ENCODE measurements around the gene ADAD2. TPM values are rescaled to one million over a fixed set of nuclear protein-coding genes. Genes with fewer than 3 reads are reported as not detected.

The ADAD2 gene
- total RNA-seq, 3 donors from 2014 or later (not counting 1 experiment from before 2014, with no cell fraction given), result not detected

DNA sequence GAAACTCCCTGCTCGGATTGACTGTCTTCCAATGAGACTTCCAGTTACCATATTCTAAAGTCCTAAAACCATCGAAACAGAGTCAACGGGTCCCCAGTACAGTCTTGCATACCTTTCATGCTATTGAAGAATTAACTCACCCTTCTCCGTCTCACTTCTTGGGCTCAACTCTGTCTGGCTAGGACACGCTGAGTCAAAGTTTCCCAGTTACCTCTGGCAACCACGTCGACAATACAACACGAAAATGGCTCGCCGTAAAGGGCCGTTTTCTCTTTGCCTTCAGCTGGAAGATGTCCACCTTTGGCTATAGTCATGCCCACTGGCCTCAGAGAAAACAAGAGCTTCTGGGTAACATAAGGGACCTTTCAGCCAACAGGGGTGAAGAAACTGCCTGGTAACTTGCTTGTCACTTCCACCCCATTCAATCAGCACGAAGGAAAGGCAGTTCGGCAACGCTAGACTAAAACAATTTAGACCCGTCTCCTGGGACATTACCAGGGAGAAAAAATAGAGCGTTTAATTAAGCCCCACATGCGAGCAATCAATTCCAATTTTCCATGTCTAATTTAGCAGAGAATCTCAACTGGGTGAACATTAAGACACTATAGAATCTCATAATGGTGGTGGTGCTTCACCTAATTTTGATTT lies 27.3 kb downstream of the ADAD2 start:
- WGBS (ENCODE audit: insufficient coverage), result 86% methylated on average over 16 of the region's 17 CpGs
- no peaks in the 10 kb centered on the region for H3K36me3 Mint-ChIP-seq
- peaks cover 0 to 3% of the 10 kb centered on the region in 2 donors for H3K27me3 Mint-ChIP-seq (ENCODE audit: low read depth in 2 of 2)
- no peak overlapping the region for H3K27ac Mint-ChIP-seq
- Histone ChIP-seq H3K9me3 (ENCODE audit: control insufficient read depth, insufficient read depth, low read length) (no peaks in the 10 kb centered on the region), H3K27me3 (ENCODE audit: control insufficient read depth, insufficient read depth, low read length) (no peaks in the 10 kb centered on the region), H3K4me3 (ENCODE audit: low read length) (no peak overlapping the region), H3K27ac (ENCODE audit: low read length) (no peak overlapping the region), H3K36me3 (ENCODE audit: control insufficient read depth, insufficient read depth, low read length) (no peaks in the 10 kb centered on the region), H3K4me1 (ENCODE audit: control insufficient read depth, insufficient read depth, low read length) (no peaks in the 10 kb centered on the region)
- H3K9me3 Mint-ChIP-seq, result no peaks in the 10 kb centered on the region
- TF ChIP-seq CTCF (IDR thresholded peaks at IDR 0.05), result no peak
- no peaks in the 10 kb centered on the region for H3K4me1 Mint-ChIP-seq
- no peak overlapping the region for H3K4me3 Mint-ChIP-seq
- intact Hi-C loops (cut with micrococcal nuclease), result no loop called here
- ATAC-seq (no peak), DNase-seq (no peak)

DNA sequence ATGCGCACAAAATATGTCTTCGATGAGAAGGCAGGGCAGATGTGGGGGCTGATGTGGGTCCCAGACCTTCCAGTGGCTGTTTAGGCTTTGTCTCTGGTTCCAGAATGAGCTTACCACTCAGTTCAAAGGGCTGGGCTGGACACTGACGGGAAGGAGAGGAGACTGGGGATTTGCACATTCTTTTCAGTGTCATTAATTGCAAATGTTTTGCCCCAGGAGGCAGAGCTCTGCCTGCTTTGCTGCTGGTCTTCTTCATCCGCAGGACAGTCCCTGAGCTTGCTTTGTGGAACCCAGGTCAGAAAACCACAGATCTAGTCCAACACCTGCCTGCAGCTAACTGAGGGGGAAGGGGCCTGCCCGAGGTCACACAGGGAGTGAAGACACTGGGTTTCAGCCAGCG lies 28.0 kb downstream of the ADAD2 start:
- no peak overlapping the region for H3K4me3 ChIP-seq (ENCODE audit: low read length)
- intact Hi-C loops (cut with micrococcal nuclease), result no loop called here
- no peaks in the 10 kb centered on the region for H3K4me1 Mint-ChIP-seq
- H3K9me3 ChIP-seq (ENCODE audit: control insufficient read depth, insufficient read depth, low read length), result no peaks in the 10 kb centered on the region
- no peak overlapping the region for H3K27ac Mint-ChIP-seq
- ATAC-seq (no peak), DNase-seq (no peak)
- no peaks in the 10 kb centered on the region for H3K36me3 Mint-ChIP-seq
- WGBS (ENCODE audit: insufficient coverage), result 75% methylated on average over 6 of the region's 6 CpGs
- H3K4me3 Mint-ChIP-seq, result no peak overlapping the region
- H3K36me3 ChIP-seq (ENCODE audit: control insufficient read depth, insufficient read depth, low read length), result no peaks in the 10 kb centered on the region
- H3K4me1 ChIP-seq (ENCODE audit: control insufficient read depth, insufficient read depth, low read length), result no peaks in the 10 kb centered on the region
- H3K27me3 Mint-ChIP-seq (ENCODE audit: low read depth in 2 of 2), result peaks cover 0 to 3% of the 10 kb centered on the region in 2 donors
- no peaks in the 10 kb centered on the region for H3K9me3 Mint-ChIP-seq
- no peak overlapping the region for H3K27ac ChIP-seq (ENCODE audit: low read length)
- H3K27me3 ChIP-seq (ENCODE audit: control insufficient read depth, insufficient read depth, low read length), result no peaks in the 10 kb centered on the region
- no peak for TF ChIP-seq CTCF (IDR thresholded peaks at IDR 0.05)

GRCh38 chr16:84220851-84221250 lies 29.9 kb downstream of the ADAD2 start:
- ATAC-seq (no peak), DNase-seq (no peak)
- no peak overlapping the region for H3K4me3 Mint-ChIP-seq
- intact Hi-C loops (cut with micrococcal nuclease), result no loop called here
- no peaks in the 10 kb centered on the region for H3K36me3 Mint-ChIP-seq
- peaks cover 0 to 3% of the 10 kb centered on the region in 2 donors for H3K27me3 Mint-ChIP-seq (ENCODE audit: low read depth in 2 of 2)
- TF ChIP-seq CTCF (IDR thresholded peaks at IDR 0.05), result no peak
- Histone ChIP-seq H3K4me1 (ENCODE audit: control insufficient read depth, insufficient read depth, low read length) (no peaks in the 10 kb centered on the region), H3K9me3 (ENCODE audit: control insufficient read depth, insufficient read depth, low read length) (no peaks in the 10 kb centered on the region), H3K27ac (ENCODE audit: low read length) (no peak overlapping the region), H3K36me3 (ENCODE audit: control insufficient read depth, insufficient read depth, low read length) (no peaks in the 10 kb centered on the region), H3K27me3 (ENCODE audit: control insufficient read depth, insufficient read depth, low read length) (no peaks in the 10 kb centered on the region), H3K4me3 (ENCODE audit: low read length) (no peak overlapping the region)
- 88% methylated on average over 1 of the region's 1 CpG for WGBS (ENCODE audit: insufficient coverage)
- no peaks in the 10 kb centered on the region for H3K4me1 Mint-ChIP-seq
- H3K27ac Mint-ChIP-seq, result no peak overlapping the region
- H3K9me3 Mint-ChIP-seq, result no peaks in the 10 kb centered on the region

GRCh38 chr16:84223456-84223855 lies 32.5 kb downstream of the ADAD2 start:
- H3K9me3 ChIP-seq (ENCODE audit: control insufficient read depth, insufficient read depth, low read length), result no peaks in the 10 kb centered on the region
- H3K4me3 ChIP-seq (ENCODE audit: low read length), result no peak overlapping the region
- ATAC-seq (no peak), DNase-seq (no peak)
- H3K4me1 ChIP-seq (ENCODE audit: control insufficient read depth, insufficient read depth, low read length), result no peaks in the 10 kb centered on the region
- H3K36me3 ChIP-seq (ENCODE audit: control insufficient read depth, insufficient read depth, low read length), result no peaks in the 10 kb centered on the region
- TF ChIP-seq CTCF (IDR thresholded peaks at IDR 0.05), result no peak
- 81% methylated on average over 4 of the region's 4 CpGs for WGBS (ENCODE audit: insufficient coverage)
- Mint-ChIP-seq H3K4me3 (no peak overlapping the region), H3K27ac (no peak overlapping the region), H3K9me3 (no peaks in the 10 kb centered on the region), H3K4me1 (no peaks in the 10 kb centered on the region), H3K36me3 (no peaks in the 10 kb centered on the region), H3K27me3 (ENCODE audit: low read depth in 2 of 2) (peaks cover 0 to 6% of the 10 kb centered on the region in 2 donors)
- intact Hi-C loops (cut with micrococcal nuclease), result no loop called here
- no peak overlapping the region for H3K27ac ChIP-seq (ENCODE audit: low read length)
- H3K27me3 ChIP-seq (ENCODE audit: control insufficient read depth, insufficient read depth, low read length), result no peaks in the 10 kb centered on the region

Data from natural killer cell (primary cell).